Measurements from ENCODE around the gene POGK.
"Not testable (repeated sequence)": the region's sequence is repeated elsewhere in the genome, so short reads cannot be mapped to it uniquely, and the experiment has no call there.

POGK gene, protein sequence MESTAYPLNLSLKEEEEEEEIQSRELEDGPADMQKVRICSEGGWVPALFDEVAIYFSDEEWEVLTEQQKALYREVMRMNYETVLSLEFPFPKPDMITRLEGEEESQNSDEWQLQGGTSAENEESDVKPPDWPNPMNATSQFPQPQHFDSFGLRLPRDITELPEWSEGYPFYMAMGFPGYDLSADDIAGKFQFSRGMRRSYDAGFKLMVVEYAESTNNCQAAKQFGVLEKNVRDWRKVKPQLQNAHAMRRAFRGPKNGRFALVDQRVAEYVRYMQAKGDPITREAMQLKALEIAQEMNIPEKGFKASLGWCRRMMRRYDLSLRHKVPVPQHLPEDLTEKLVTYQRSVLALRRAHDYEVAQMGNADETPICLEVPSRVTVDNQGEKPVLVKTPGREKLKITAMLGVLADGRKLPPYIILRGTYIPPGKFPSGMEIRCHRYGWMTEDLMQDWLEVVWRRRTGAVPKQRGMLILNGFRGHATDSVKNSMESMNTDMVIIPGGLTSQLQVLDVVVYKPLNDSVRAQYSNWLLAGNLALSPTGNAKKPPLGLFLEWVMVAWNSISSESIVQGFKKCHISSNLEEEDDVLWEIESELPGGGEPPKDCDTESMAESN

DNA sequence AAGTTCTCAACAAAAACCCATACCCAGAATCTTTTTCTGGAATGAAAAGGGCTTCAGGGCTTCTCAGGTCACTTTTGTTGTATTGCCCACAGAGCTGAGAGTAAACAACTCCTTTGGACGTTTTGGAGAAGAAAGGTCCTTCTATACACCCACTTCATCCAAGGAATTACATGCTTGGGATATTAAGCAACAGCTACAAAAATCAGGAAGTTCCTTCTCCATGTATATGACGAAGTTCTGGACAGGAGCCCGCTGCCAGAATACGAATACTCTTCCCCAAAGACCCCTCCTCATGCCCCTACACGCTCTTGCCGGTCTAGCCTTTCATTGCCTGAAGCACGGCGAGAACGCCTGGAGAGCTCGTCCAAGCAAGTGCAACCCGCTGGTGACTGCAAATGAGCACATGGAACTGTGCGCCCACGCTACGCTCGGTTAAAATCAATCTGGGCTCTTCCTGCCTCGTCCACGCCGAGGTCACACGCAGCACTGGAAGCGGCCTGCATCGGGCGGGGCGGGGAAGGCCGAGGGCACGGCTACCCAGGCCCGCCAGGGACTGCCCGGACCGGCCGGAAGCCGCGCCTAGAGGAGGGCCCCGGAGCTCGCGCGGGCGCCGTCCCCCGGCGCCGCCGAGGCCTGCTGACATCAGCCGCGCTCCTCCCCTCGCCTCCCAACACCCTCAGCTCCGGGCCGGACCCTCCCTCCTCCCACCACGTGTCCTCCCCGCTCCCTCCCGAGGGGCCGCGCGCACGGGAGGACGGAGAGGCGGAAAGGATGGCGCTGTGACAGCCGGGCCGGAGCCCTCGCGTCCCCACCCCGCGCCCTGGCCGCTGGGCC is at the start of gene POGK:
Gene POGK (plus strand): TSS at position 710 of the 834 bp plus-strand sequence. CDS start 1,482 bp downstream, outside the sequence.
- H3K4me3 ChIP-seq = peak within 1 kb of the TSS; percentile 80
- peak within 1 kb of the TSS; percentile 90 for H3K9ac ChIP-seq
- no peaks in the 10 kb centered on the region for H3K9me3 ChIP-seq
- H4K20me1 ChIP-seq = peaks cover 37% of the 10 kb centered on the region
- no peaks in the 10 kb centered on the region for H3K27me3 ChIP-seq
- peaks cover 29% of the 10 kb centered on the region for H3K4me1 ChIP-seq
- peak within 1 kb of the TSS; percentile 91 for H3K4me2 ChIP-seq
- peaks cover 34% of the 10 kb centered on the region for H3K36me3 ChIP-seq
- H3K27ac ChIP-seq = peak within 1 kb of the TSS; percentile 92
- TF ChIP-seq Cebpa-rat (IDR thresholded peaks at IDR 0.05) = no peak

DNA sequence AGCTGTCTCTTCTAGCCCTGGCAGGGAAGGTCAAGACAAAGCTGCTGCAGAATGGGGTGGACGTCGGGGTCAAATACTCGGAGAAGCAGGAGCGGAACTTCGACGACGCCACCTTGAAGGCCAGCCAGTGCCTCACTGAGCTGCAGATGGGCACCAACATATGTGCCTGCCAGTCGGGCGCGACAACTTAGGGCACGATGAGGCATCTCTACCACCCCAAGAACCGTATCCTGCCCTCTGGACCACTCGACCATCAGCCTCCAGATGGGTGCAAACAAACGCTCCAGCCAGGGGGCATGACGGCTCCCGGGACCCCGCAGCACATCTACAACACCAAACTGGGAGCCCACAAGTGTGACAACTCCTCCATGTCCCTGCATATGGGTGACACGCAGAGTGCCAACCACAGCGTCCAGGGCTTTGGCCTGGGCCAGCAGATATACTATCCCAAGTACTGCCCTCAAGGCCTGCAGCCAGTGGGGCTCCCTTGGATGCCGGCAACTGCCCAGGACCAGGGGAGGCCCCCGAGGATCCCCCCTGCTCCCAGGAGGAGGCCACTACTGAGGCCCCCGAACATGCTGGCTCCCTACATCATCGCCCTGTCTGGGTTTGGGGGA is 42.5 kb upstream of the POGK start:
- H3K9ac ChIP-seq = no peak overlapping the region
- no peak overlapping the region for H3K4me2 ChIP-seq
- no peak overlapping the region for H3K27ac ChIP-seq
- H4K20me1 ChIP-seq = no peaks in the 10 kb centered on the region
- no peaks in the 10 kb centered on the region for H3K9me3 ChIP-seq
- no peaks in the 10 kb centered on the region for H3K27me3 ChIP-seq
- no peak overlapping the region for H3K4me3 ChIP-seq
- H3K36me3 ChIP-seq = no peaks in the 10 kb centered on the region
- no peaks in the 10 kb centered on the region for H3K4me1 ChIP-seq
- no peak for TF ChIP-seq Cebpa-rat (IDR thresholded peaks at IDR 0.05)

DNA sequence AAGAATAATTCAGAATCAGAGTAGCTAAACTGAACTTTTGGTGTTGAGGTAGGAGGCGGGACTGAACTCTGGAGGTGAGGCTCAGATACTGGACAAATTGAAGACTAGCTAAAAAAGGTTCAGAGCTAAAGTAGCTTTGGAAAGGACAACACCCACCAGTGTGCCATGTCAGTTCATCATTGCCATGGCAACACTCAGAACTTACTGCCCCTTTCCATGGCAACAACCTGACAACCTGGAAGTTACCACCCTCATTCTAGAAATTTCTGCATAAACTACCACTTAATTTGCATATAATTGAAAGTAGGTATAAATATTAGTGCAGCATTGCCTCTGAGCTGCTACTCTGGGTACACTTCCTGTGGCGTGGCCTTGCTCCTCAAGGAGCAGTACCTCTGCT is 30.3 kb upstream of the POGK start:
- Histone ChIP-seq H3K4me3 (no peak overlapping the region), H3K36me3 (no peaks in the 10 kb centered on the region), H3K27me3 (no peaks in the 10 kb centered on the region), H3K9ac (no peak overlapping the region), H3K4me1 (peaks cover 16% of the 10 kb centered on the region), H3K27ac (no peak overlapping the region), H3K9me3 (no peaks in the 10 kb centered on the region), H3K4me2 (no peak overlapping the region), H4K20me1 (no peaks in the 10 kb centered on the region)
- TF ChIP-seq Cebpa-rat (IDR thresholded peaks at IDR 0.05) = no peak

GRCh38 chr1:166811691-166812090 is 27.6 kb upstream of the POGK start:
- H3K9me3 ChIP-seq = peaks cover 15% of the 10 kb centered on the region
- no peak overlapping the region for H3K27ac ChIP-seq
- H3K4me2 ChIP-seq = no peak overlapping the region
- no peak overlapping the region for H3K9ac ChIP-seq
- H3K4me3 ChIP-seq = no peak overlapping the region
- no peaks in the 10 kb centered on the region for H4K20me1 ChIP-seq
- H3K36me3 ChIP-seq = no peaks in the 10 kb centered on the region
- no peak for TF ChIP-seq Cebpa-rat (IDR thresholded peaks at IDR 0.05)
- H3K4me1 ChIP-seq = no peaks in the 10 kb centered on the region
- no peaks in the 10 kb centered on the region for H3K27me3 ChIP-seq

GRCh38 chr1:166813508-166814223 is 25.6 kb upstream of the POGK start:
- no peak overlapping the region for H3K27ac ChIP-seq
- H3K9ac ChIP-seq = no peak overlapping the region
- H3K4me2 ChIP-seq = no peak overlapping the region
- H3K9me3 ChIP-seq = peaks cover 19% of the 10 kb centered on the region
- no peak overlapping the region for H3K4me3 ChIP-seq
- H4K20me1 ChIP-seq = no peaks in the 10 kb centered on the region
- no peaks in the 10 kb centered on the region for H3K4me1 ChIP-seq
- no peak for TF ChIP-seq Cebpa-rat (IDR thresholded peaks at IDR 0.05)
- H3K36me3 ChIP-seq = no peaks in the 10 kb centered on the region
- no peaks in the 10 kb centered on the region for H3K27me3 ChIP-seq

DNA sequence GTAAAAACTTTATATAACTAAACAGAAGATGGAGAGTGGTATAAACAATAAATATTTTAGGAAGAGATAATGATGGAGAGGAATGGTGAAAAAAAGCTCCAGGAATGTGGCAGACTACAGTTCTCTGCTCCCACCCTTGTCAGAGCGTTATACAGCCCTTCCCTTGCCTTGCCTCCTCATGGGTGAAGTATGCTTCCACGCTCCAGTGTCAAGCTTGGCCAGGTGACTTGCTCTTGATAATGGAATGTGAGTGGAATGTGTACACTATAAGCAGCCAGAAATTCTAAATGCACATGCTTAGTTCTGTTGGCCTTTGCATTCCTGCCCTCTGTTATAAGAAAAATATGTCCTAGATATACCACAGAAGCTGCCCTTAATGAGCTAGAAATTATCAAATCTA is 24.7 kb upstream of the POGK start:
- H3K36me3 ChIP-seq = no peaks in the 10 kb centered on the region
- H3K27ac ChIP-seq = no peak overlapping the region
- H4K20me1 ChIP-seq = no peaks in the 10 kb centered on the region
- no peak overlapping the region for H3K9ac ChIP-seq
- no peaks in the 10 kb centered on the region for H3K27me3 ChIP-seq
- no peak for TF ChIP-seq Cebpa-rat (IDR thresholded peaks at IDR 0.05)
- no peaks in the 10 kb centered on the region for H3K4me1 ChIP-seq
- no peak overlapping the region for H3K4me3 ChIP-seq
- H3K9me3 ChIP-seq = peaks cover 19% of the 10 kb centered on the region
- H3K4me2 ChIP-seq = no peak overlapping the region

DNA sequence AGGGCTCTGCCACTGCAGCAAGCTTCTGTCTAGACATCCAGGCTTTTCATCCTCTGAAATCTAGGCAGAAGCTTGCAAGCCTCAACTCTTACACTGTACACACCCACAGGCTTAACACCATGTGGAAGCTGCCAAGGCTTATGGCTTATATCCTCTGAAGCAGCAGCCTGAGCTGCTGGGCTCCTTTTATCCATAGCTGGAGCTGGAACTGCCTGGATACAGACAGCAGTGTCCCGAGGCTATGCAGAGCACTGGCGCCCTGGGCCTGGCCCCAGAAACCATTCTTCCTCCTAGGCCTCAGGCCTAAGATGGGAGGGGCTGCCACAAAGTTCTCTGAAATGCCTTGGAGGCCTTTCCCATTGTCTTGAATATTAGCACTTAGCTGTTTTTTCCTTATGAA is 19.3 kb upstream of the POGK start:
- Histone ChIP-seq H3K4me1 (no peaks in the 10 kb centered on the region), H3K9ac (no peak overlapping the region), H3K36me3 (no peaks in the 10 kb centered on the region), H3K27me3 (no peaks in the 10 kb centered on the region), H3K4me3 (no peak overlapping the region), H3K27ac (no peak overlapping the region), H4K20me1 (no peaks in the 10 kb centered on the region), H3K4me2 (no peak overlapping the region), H3K9me3 (peaks cover 43% of the 10 kb centered on the region)
- TF ChIP-seq Cebpa-rat (IDR thresholded peaks at IDR 0.05) = no peak

DNA sequence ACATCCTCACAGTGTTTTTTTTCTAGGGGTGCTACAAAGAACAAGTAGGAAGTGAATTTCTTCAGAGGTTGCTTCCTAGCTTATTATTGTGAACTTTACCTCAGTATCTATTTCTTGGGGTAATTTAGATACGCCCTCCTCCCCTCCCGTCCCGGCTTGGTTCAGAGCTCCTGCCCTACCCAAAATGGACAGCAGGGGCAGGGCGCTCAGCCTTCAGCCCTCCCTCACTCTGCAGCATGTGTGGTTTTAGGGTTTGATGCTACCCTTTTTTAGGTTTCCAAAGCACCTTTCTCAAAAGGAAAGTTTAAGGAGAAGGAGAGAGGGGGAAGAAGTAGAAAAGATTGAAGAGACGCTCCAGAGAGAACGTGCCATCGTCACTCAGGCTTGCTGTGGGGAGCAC is 16.9 kb upstream of the POGK start:
- peaks cover 26% of the 10 kb centered on the region for H3K9me3 ChIP-seq
- no peak overlapping the region for H3K27ac ChIP-seq
- no peaks in the 10 kb centered on the region for H3K4me1 ChIP-seq
- H4K20me1 ChIP-seq = no peaks in the 10 kb centered on the region
- no peak overlapping the region for H3K4me2 ChIP-seq
- H3K4me3 ChIP-seq = no peak overlapping the region
- no peak for TF ChIP-seq Cebpa-rat (IDR thresholded peaks at IDR 0.05)
- no peaks in the 10 kb centered on the region for H3K36me3 ChIP-seq
- H3K27me3 ChIP-seq = no peaks in the 10 kb centered on the region
- no peak overlapping the region for H3K9ac ChIP-seq

DNA sequence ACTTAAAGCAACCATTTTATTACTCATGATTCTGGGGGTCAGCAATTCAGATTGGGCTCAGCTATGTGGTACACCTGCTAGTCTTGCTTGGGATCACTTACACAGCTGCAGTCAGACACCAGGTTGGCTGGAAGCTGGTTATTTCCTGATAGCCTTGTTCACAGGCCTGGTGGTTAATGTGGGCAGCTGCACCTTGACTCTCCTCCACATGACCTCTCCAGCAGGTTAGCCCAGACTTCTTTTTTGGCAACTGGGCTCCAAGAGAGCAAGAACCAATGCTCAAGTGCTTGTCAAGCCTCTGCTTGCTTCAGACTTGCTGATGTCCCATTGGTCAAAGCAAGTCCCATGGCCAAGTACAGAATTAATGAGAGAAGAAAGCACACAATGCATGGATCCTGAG is 11.8 kb upstream of the POGK start:
- Histone ChIP-seq H3K9me3 (peaks cover 45% of the 10 kb centered on the region), H3K9ac (no peak overlapping the region), H4K20me1 (no peaks in the 10 kb centered on the region), H3K36me3 (no peaks in the 10 kb centered on the region), H3K27ac (no peak overlapping the region), H3K4me1 (peaks cover 6% of the 10 kb centered on the region; the same call in 1 of the 2 replicates), H3K4me2 (no peak overlapping the region), H3K4me3 (no peak overlapping the region), H3K27me3 (no peaks in the 10 kb centered on the region)
- no peak for TF ChIP-seq Cebpa-rat (IDR thresholded peaks at IDR 0.05)

GRCh38 chr1:166829762-166830161 is 9.5 kb upstream of the POGK start:
- H4K20me1 ChIP-seq, H3K4me2 ChIP-seq, H3K4me1 ChIP-seq, H3K27me3 ChIP-seq, H3K36me3 ChIP-seq, H3K27ac ChIP-seq, H3K9ac ChIP-seq: not testable (repeated sequence)
- Histone ChIP-seq H3K9me3 (peaks cover 42% of the 10 kb centered on the region), H3K4me3 (0 out of 2 replicates have a peak overlapping the region, but pooled peaks have one; percentile 22)
